Omental fat pad (tissue), 4 donors: ENCODE measurements around the gene ABCA8. TPM values are rescaled to one million over a fixed set of nuclear protein-coding genes. Genes with fewer than 3 reads are reported as not detected.

Source experiments
- ATAC-seq: fragments of 150-250 bp; one replicate; pipeline ENCODE4 v1.9.1; 2016; ENCODE audit warnings: mild to moderate bottlenecking, moderate library complexity; ENCODE audit not compliant: low FRiP score
- DNase-seq: peaks from one replicate; pipeline ENCODE4 v3.0.0-alpha.2; 2019; ENCODE audit warnings: low spot score
- total RNA-seq, 4 donors: library from RNA; depleted of rRNA; stranded (reverse); fragments of >200 nt; gene quantifications; one replicate each; pipeline ENCODE4 v1.1.0, GENCODE V29; 2016
- TF ChIP-seq, protein P1 (sequence below), 3 donors: fragments of 450-650 bp; IDR thresholded peaks; one replicate each; pipeline ENCODE4 v1.5.1; 2016 to 2017; ENCODE audit warnings: antibody characterized with exemption in 3 of 3, mild to moderate bottlenecking in 3 of 3, moderate library complexity in 2 of 3

The ABCA8 gene
- total RNA-seq, 4 donors from 2014 or later, result 49.8 to 302 (median 143) TPM

DNA sequence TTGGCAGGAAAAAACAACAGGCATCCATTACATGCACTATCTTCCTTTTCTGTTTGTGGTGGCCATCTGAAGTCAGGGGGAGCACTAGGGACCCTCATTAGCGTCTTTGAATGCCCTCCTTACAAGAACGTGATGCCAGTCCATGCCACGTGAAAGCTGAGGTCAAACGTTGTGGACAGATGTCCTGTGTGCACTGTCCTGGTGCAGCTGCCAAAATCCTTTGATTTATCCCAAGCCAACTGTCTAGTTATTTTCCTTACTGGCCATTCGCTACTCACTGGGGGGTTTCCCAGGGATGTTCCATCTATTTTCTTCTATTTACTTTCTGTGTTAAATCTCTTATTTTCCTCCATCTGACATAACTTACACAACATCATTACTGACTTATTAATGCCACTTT, 135.7 kb downstream of the ABCA8 start:
- no peak for ATAC-seq
- TF ChIP-seq, protein P1, sequence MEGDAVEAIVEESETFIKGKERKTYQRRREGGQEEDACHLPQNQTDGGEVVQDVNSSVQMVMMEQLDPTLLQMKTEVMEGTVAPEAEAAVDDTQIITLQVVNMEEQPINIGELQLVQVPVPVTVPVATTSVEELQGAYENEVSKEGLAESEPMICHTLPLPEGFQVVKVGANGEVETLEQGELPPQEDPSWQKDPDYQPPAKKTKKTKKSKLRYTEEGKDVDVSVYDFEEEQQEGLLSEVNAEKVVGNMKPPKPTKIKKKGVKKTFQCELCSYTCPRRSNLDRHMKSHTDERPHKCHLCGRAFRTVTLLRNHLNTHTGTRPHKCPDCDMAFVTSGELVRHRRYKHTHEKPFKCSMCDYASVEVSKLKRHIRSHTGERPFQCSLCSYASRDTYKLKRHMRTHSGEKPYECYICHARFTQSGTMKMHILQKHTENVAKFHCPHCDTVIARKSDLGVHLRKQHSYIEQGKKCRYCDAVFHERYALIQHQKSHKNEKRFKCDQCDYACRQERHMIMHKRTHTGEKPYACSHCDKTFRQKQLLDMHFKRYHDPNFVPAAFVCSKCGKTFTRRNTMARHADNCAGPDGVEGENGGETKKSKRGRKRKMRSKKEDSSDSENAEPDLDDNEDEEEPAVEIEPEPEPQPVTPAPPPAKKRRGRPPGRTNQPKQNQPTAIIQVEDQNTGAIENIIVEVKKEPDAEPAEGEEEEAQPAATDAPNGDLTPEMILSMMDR (IDR thresholded peaks at IDR 0.05), result no peak
- no peak for DNase-seq

Other genes with a start within 250 kb of the ABCA8 start
- gene ABCA9, start 105.5 kb upstream of the ABCA8 start, total RNA-seq, result 100 to 1,000 TPM in 2 of 4 donors, 10 to 100 TPM in 2; 19.2 to 216 (median 85.8) TPM
- 100 to 1,000 TPM in 3 of 4 donors, 10 to 100 TPM in 1; 50.2 to 311 (median 163) TPM for gene ABCA6, start 186.5 kb upstream of the ABCA8 start, total RNA-seq